ENCODE results near the gene PWWP2A. TPM values are rescaled to one million over a fixed set of nuclear protein-coding genes. Genes with fewer than 3 reads are reported as not detected.

Gene PWWP2A
- total and polyA plus RNA-seq, 9 donors: 7.6 to 48.5 (median 25.2) TPM

- Histone ChIP-seq H3K27ac (peak overlapping the region in 1 of 2 donors; percentile 31), H3K36me3 (no peaks in the 10 kb centered on the region), H3K4me3 (no peak overlapping the region), H3K4me1 (ENCODE audit: insufficient read depth) (peaks cover 3% of the 10 kb centered on the region), H3K9me3 (no peaks in the 10 kb centered on the region), H3K27me3 (no peaks in the 10 kb centered on the region)
- TF ChIP-seq CTCF (IDR thresholded peaks at IDR 0.05): no peak
- no peak for TF ChIP-seq POLR2A (IDR thresholded peaks at IDR 0.05)
- no peak for TF ChIP-seq EP300 (IDR thresholded peaks at IDR 0.05)
- 9 to 14% (median 13%) methylated on average over 31 of the region's 31 CpGs for WGBS, 3 donors
- DNase-seq: peak; percentile 31 to 70 (median 44)
- intact Hi-C loops (cut with DNase I): loop anchor here in 1 of 4 donors (5.0 kb wide), 1 partner anchor 34 kb away; no protein-coding TSS in a partner anchor
Observed at GRCh38 chr5:160133071-160133917, 14.0 kb upstream of the PWWP2A start.

- DNase-seq: no peak
- WGBS, 3 donors: 84 to 91% (median 87%) methylated on average over 6 of the region's 6 CpGs
- H3K27me3 ChIP-seq: no peaks in the 10 kb centered on the region
- H3K27ac ChIP-seq: no peak overlapping the region
- H3K4me1 ChIP-seq (ENCODE audit: insufficient read depth): peaks cover 3% of the 10 kb centered on the region
- H3K9me3 ChIP-seq: no peaks in the 10 kb centered on the region
- intact Hi-C loops (cut with DNase I): loop anchor here in 1 of 4 donors (5.0 kb wide), 1 partner anchor 37 kb away; no protein-coding TSS in a partner anchor
- H3K36me3 ChIP-seq: no peaks in the 10 kb centered on the region
- no peak overlapping the region for H3K4me3 ChIP-seq
- TF ChIP-seq POLR2A (IDR thresholded peaks at IDR 0.05): no peak
- TF ChIP-seq EP300 (IDR thresholded peaks at IDR 0.05): no peak
- no peak for TF ChIP-seq CTCF (IDR thresholded peaks at IDR 0.05)
Observed at GRCh38 chr5:160129841-160130240, 10.6 kb upstream of the PWWP2A start.

GRCh38 chr5:160128632-160129031 is 9.4 kb upstream of the PWWP2A start:
- no peak for DNase-seq
- Histone ChIP-seq H3K36me3 (no peaks in the 10 kb centered on the region), H3K27ac (no peak overlapping the region), H3K4me1 (ENCODE audit: insufficient read depth) (peaks cover 3% of the 10 kb centered on the region), H3K9me3 (no peaks in the 10 kb centered on the region), H3K27me3 (no peaks in the 10 kb centered on the region), H3K4me3 (no peak overlapping the region)
- intact Hi-C loops (cut with DNase I): no loop called here
- TF ChIP-seq CTCF (IDR thresholded peaks at IDR 0.05) (no peak), POLR2A (IDR thresholded peaks at IDR 0.05) (no peak), EP300 (IDR thresholded peaks at IDR 0.05) (no peak)
- 83 to 100% (median 94%) methylated on average over 7 of the region's 7 CpGs for WGBS, 3 donors

GRCh38 chr5:160119905-160120266 is 636 bp upstream of the PWWP2A start:
- Histone ChIP-seq H3K4me1 (ENCODE audit: insufficient read depth) (no peaks in the 10 kb centered on the region), H3K9me3 (no peaks in the 10 kb centered on the region), H3K36me3 (no peaks in the 10 kb centered on the region), H3K27me3 (no peaks in the 10 kb centered on the region), H3K27ac (no peak overlapping the region), H3K4me3 (no peak overlapping the region)
- intact Hi-C loops (cut with DNase I): loop anchor here in 1 of 4 donors (10.0 kb wide), 1 partner anchor 75 kb away; no protein-coding TSS in a partner anchor
- no peak for DNase-seq
- 7 to 10% (median 10%) methylated on average over 12 of the region's 12 CpGs for WGBS, 3 donors
- peak in 2 of 3 donors; percentile 31 to 48 for TF ChIP-seq CTCF (IDR thresholded peaks at IDR 0.05)
- TF ChIP-seq EP300 (IDR thresholded peaks at IDR 0.05): no peak

Data from ovary (tissue), 9 donors.